Upper lobe of left lung (tissue), 4 donors: Measurements from ENCODE around the gene MAEL.

Source experiments
- EP300 ChIP-seq, 4 donors: sonication (generic); formaldehyde crosslinking; IDR thresholded peaks; one replicate each; pipeline ENCODE4 v1.5.1; 2017; ENCODE audit warnings: antibody characterized with exemption in 4 of 4, control low read depth in 2 of 4
- POLR2A ChIP-seq, 4 donors: fragments of 450-650 bp; IDR thresholded peaks; one replicate each; pipeline ENCODE4 v1.5.1; 2016 to 2017; ENCODE audit warnings: antibody characterized with exemption in 4 of 4, mild to moderate bottlenecking in 2 of 4
- POLR2AphosphoS5 ChIP-seq, 2 donors: sonication (generic); formaldehyde crosslinking; IDR thresholded peaks; one replicate each; pipeline ENCODE4 v1.5.1; 2017; ENCODE audit warnings: antibody characterized with exemption in 2 of 2
- TF ChIP-seq, protein P1 (sequence below), 6 experiments: fragments of 450-650 bp in 4 of 6; fragments of 200-600 bp in 2 of 6; sonication (generic) in 2 of 6; IDR thresholded peaks; one replicate each; pipeline ENCODE4 v1.5.1; 2016 to 2019; ENCODE audit warnings: antibody characterized with exemption in 6 of 6

GRCh38 chr1:166977951-166978350 is 11.1 kb upstream of the MAEL start:
- TF ChIP-seq POLR2A (IDR thresholded peaks at IDR 0.05) = no peak
- TF ChIP-seq, protein P1, sequence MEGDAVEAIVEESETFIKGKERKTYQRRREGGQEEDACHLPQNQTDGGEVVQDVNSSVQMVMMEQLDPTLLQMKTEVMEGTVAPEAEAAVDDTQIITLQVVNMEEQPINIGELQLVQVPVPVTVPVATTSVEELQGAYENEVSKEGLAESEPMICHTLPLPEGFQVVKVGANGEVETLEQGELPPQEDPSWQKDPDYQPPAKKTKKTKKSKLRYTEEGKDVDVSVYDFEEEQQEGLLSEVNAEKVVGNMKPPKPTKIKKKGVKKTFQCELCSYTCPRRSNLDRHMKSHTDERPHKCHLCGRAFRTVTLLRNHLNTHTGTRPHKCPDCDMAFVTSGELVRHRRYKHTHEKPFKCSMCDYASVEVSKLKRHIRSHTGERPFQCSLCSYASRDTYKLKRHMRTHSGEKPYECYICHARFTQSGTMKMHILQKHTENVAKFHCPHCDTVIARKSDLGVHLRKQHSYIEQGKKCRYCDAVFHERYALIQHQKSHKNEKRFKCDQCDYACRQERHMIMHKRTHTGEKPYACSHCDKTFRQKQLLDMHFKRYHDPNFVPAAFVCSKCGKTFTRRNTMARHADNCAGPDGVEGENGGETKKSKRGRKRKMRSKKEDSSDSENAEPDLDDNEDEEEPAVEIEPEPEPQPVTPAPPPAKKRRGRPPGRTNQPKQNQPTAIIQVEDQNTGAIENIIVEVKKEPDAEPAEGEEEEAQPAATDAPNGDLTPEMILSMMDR (IDR thresholded peaks at IDR 0.05) = no peak
- TF ChIP-seq POLR2AphosphoS5 (IDR thresholded peaks at IDR 0.05) = no peak
- no peak for TF ChIP-seq EP300 (IDR thresholded peaks at IDR 0.05)
